Keratinocyte (primary cell): ENCODE measurements around the gene AHCYL2. TPM values are rescaled to one million over a fixed set of nuclear protein-coding genes. Genes with fewer than 3 reads are reported as not detected.
"Not testable (repeated sequence)": the region's sequence is repeated elsewhere in the genome, so short reads cannot be mapped to it uniquely, and the experiment has no call there.

Experiments used
- DNase-seq: peaks from one replicate; pipeline ENCODE4 v3.0.0-alpha.2; 2011; ENCODE audit warnings: low read depth, missing footprints, low spot score
- FAIRE-seq: peaks from 2 replicates; lab custom pipeline; 2011; peaks lifted over from hg19 to GRCh38; lab: Jason Lieb, UNC
- H2AFZ ChIP-seq: 2 replicates; pipeline ENCODE4 v1.6.0; 2012; ENCODE audit warnings: low read length, control low read depth, inconsistent platforms; ENCODE audit not compliant: control insufficient read depth
- H3K27ac ChIP-seq: 2 replicates; pipeline ENCODE4 v1.5.1; 2011; ENCODE audit warnings: low read length; ENCODE audit not compliant: control insufficient read depth, insufficient read depth
- H3K27me3 ChIP-seq: 3 replicates; pipeline ENCODE4 v1.6.0; 2011; ENCODE audit warnings: low read length; ENCODE audit not compliant: control insufficient read depth, insufficient read depth; ENCODE audit errors: extremely low read depth
- H3K36me3 ChIP-seq, 2 experiments: 2 replicates in 1 of 2; 3 replicates in 1 of 2; pipeline ENCODE4 v1.5.1; 2011; ENCODE audit warnings: low read length in 2 of 2, mild to moderate bottlenecking in 1 of 2; ENCODE audit not compliant: control insufficient read depth in 2 of 2, insufficient read depth in 2 of 2; ENCODE audit errors: extremely low read depth in 1 of 2
- H3K4me1 ChIP-seq: 3 replicates; pipeline ENCODE4 v1.5.1; 2011; ENCODE audit warnings: low read length; ENCODE audit not compliant: control insufficient read depth, insufficient read depth; ENCODE audit errors: extremely low read depth
- H3K4me2 ChIP-seq: 3 replicates; pipeline ENCODE4 v1.6.0; 2011; ENCODE audit warnings: low read depth, low read length; ENCODE audit not compliant: control insufficient read depth, insufficient read depth; ENCODE audit errors: extremely low read depth
- H3K4me3 ChIP-seq, 3 experiments: fragments of 200-600 bp in 1 of 3; sonication (generic) in 1 of 3; 2 replicates in 2 of 3; 3 replicates in 1 of 3; pipeline ENCODE4 v1.5.1; 2011 to 2016; ENCODE audit warnings: low read length in 3 of 3, mild to moderate bottlenecking in 3 of 3, control low read depth in 2 of 3, inconsistent platforms in 1 of 3, low read depth in 1 of 3, mixed read lengths in 1 of 3, mixed run types in 1 of 3, moderate library complexity in 1 of 3; ENCODE audit not compliant: control insufficient read depth in 2 of 3, insufficient read depth in 2 of 3; ENCODE audit errors: extremely low read depth in 1 of 3
- H3K79me2 ChIP-seq: 2 replicates; pipeline ENCODE4 v1.6.0; 2012; ENCODE audit warnings: low read length; ENCODE audit not compliant: control insufficient read depth, insufficient read depth
- H3K9ac ChIP-seq: 3 replicates; pipeline ENCODE4 v1.6.0; 2011; ENCODE audit warnings: low read length; ENCODE audit not compliant: control insufficient read depth, insufficient read depth; ENCODE audit errors: extremely low read depth
- H3K9me1 ChIP-seq: 3 replicates; pipeline ENCODE4 v1.6.0; 2011; ENCODE audit warnings: low read length; ENCODE audit not compliant: control insufficient read depth, insufficient read depth; ENCODE audit errors: extremely low read depth
- H3K9me3 ChIP-seq: 2 replicates; pipeline ENCODE4 v1.5.1; 2012; ENCODE audit warnings: low read depth, low read length; ENCODE audit not compliant: control insufficient read depth
- H4K20me1 ChIP-seq: 3 replicates; pipeline ENCODE4 v1.6.0; 2011; ENCODE audit warnings: low read length; ENCODE audit not compliant: control insufficient read depth, insufficient read depth; ENCODE audit errors: extremely low read depth
- CTCF ChIP-seq, 3 experiments: IDR thresholded peaks in 1 of 3; conservative IDR thresholded peaks in 1 of 3; optimal IDR thresholded peaks in 1 of 3; 2 replicates in 2 of 3; 3 replicates in 1 of 3; pipeline versions ENCODE3 to v1.5.1; 2011; ENCODE audit warnings: low read length in 3 of 3, mild to moderate bottlenecking in 3 of 3, moderate library complexity in 2 of 3, control low read depth in 1 of 3, inconsistent platforms in 1 of 3; ENCODE audit not compliant: insufficient read depth in 2 of 3; ENCODE audit errors: extremely low read depth in 1 of 3
- EZH2 ChIP-seq: IDR thresholded peaks from one replicate; pipeline ENCODE4 v1.6.1; 2012; ENCODE audit warnings: inconsistent platforms, mild to moderate bottlenecking, low read length, moderate library complexity
- dilution Hi-C: fragments of 300-500 bp; cut with MboI; formaldehyde crosslinking; loops from one replicate; pipeline ENCODE4 v1.7.0; 2020; ENCODE audit warnings: low sequenced_read_pairs; ENCODE audit not compliant: extremely low pct_ligation_motif_present
- polyA plus RNA-seq, 5 experiments: library from polyadenylated mRNA; depleted of rRNA in 3 of 5; stranded (reverse) in 3 of 5; stranded (forward) in 1 of 5; unstranded in 1 of 5; fragments of >200 nt; gene quantifications; 1 replicate in 1 of 5; 2 replicates in 3 of 5; 3 replicates in 1 of 5; pipeline versions ENCODE4 v1.2.1 to v1.2.3, GENCODE V29; 2011 to 2012; ENCODE audit warnings: missing spikeins in 2 of 5, low read depth in 1 of 5, low replicate concordance in 1 of 5

Gene AHCYL2
- polyA plus RNA-seq, 1 donor (not counting 4 experiments of a cell fraction or from before 2014, with no cell fraction given): 32.8 TPM

DNA sequence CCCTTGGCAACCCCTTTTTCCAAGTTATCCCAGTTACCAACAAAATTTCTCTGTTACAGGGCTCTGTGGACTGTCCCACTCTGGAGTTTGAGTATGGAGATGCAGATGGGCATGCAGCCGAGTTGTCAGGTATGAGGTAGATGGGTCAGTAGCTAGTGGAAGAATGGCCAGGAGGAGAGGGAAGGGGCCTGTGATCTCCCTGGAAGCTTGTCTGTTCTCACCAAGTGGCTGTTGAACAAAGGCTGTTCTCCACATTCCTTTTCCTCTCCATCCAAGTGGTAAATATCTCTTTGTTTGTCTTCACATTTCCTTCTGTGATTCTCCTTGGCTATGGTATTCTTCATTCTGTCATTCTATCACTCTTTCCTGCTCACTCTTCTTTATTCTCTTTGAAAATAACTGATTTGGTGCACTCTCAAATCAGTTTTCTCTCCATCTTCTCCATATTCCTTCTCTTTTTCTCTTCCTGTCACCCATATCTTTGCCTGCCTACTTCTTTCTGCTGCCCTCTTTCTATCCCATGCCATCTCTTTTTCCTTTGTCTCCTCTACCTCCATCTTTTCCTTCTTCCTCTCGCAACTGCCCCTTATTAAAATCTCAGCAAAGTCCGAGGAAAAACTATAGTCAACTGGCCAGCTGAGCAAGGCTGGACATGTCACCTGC is 215.3 kb downstream of the AHCYL2 start:
- FAIRE-seq (no peak), DNase-seq (no peak)
- Histone ChIP-seq H3K27ac (peak overlapping the region; percentile 95), H3K4me1 (peaks cover 49% of the 10 kb centered on the region), H3K4me2 (no peak overlapping the region), H3K9ac (no peak overlapping the region), H3K9me3 (no peaks in the 10 kb centered on the region), H2AFZ (no peak overlapping the region), H4K20me1 (no peaks in the 10 kb centered on the region), H3K36me3 (peaks cover 3 to 7% of the 10 kb centered on the region in 2 experiments), H3K79me2 (peaks cover 2% of the 10 kb centered on the region), H3K4me3 (no peak overlapping the region), H3K27me3 (no peaks in the 10 kb centered on the region), H3K9me1 (no peaks in the 10 kb centered on the region)
- TF ChIP-seq CTCF (optimal IDR thresholded peaks at IDR 0.05 in 1 of 3, IDR thresholded peaks at IDR 0.05 in 1 of 3, conservative IDR thresholded peaks at IDR 0.05 in 1 of 3; ENCODE audit: extremely low read depth in 1 of 3, insufficient read depth in 2 of 3, low read length in 3 of 3) (no peak), EZH2 (no peak)
- dilution Hi-C loops: no loop called here

- TF ChIP-seq CTCF (optimal IDR thresholded peaks at IDR 0.05 in 1 of 3, IDR thresholded peaks at IDR 0.05 in 1 of 3, conservative IDR thresholded peaks at IDR 0.05 in 1 of 3; ENCODE audit: extremely low read depth in 1 of 3, insufficient read depth in 2 of 3, low read length in 3 of 3) (no peak), EZH2 (no peak)
- Histone ChIP-seq H3K36me3 (peaks cover 7 to 8% of the 10 kb centered on the region in 2 experiments), H4K20me1 (no peaks in the 10 kb centered on the region), H3K4me1 (peaks cover 22% of the 10 kb centered on the region), H3K9me3 (peaks cover 3% of the 10 kb centered on the region), H3K4me3 (no peak overlapping the region), H3K79me2 (no peaks in the 10 kb centered on the region), H3K9me1 (no peaks in the 10 kb centered on the region), H3K27me3 (no peaks in the 10 kb centered on the region), H2AFZ (no peak overlapping the region), H3K4me2 (no peak overlapping the region), H3K9ac (no peak overlapping the region), H3K27ac (no peak overlapping the region)
- FAIRE-seq (no peak), DNase-seq (no peak)
- dilution Hi-C loops: no loop called here
Observed at GRCh38 chr7:129443612-129444011, 218.8 kb downstream of the AHCYL2 start.

DNA sequence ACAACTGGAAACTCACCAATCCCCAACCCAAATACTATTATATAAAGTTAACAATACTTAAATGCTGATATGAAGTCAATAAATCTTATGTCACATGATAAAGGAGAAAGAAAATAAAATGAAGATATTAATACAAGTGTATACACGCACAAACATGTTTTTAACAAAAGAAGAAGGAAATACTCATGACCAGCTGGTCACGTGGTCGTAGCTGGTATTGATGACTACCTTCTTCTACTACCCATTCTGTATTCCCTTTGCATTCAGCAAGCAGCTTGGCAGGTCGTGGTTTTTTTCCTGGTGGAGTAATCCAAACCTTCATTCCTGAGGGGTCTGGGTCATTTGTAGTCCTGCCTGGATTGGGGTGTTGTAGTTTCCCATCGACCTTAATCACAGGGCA is 219.9 kb downstream of the AHCYL2 start:
- H3K9ac ChIP-seq, H3K9me1 ChIP-seq, FAIRE-seq, dilution Hi-C loops, H2AFZ ChIP-seq, H3K36me3 ChIP-seq, H4K20me1 ChIP-seq, H3K27me3 ChIP-seq, H3K79me2 ChIP-seq, DNase-seq, H3K9me3 ChIP-seq, H3K4me2 ChIP-seq, H3K4me3 ChIP-seq: not testable (repeated sequence)
- Histone ChIP-seq H3K4me1 (peaks cover 10% of the 10 kb centered on the region), H3K27ac (peak overlapping the region; percentile 14)

GRCh38 chr7:129446925-129447324 is 222.1 kb downstream of the AHCYL2 start:
- H3K4me1 ChIP-seq, H3K79me2 ChIP-seq, H3K9me3 ChIP-seq, H2AFZ ChIP-seq, H3K4me3 ChIP-seq, FAIRE-seq, H3K4me2 ChIP-seq, dilution Hi-C loops, H4K20me1 ChIP-seq, DNase-seq, H3K27me3 ChIP-seq, H3K36me3 ChIP-seq, H3K9me1 ChIP-seq, H3K9ac ChIP-seq, H3K27ac ChIP-seq: not testable (repeated sequence)
